ENCODE results near the gene GXYLT2.
A peak's percentile ranks its signal among the peaks of the same experiment; 100 is the strongest.

Gene GXYLT2

GRCh38 chr3:72930754-72931153 is 42.9 kb downstream of the GXYLT2 start:
- DNase-seq (ENCODE audit: insufficient read length, low spot score): no peak
- no peak for FAIRE-seq

- no peak for DNase-seq (ENCODE audit: insufficient read length, low spot score)
- FAIRE-seq: no peak
Measured at GRCh38 chr3:72932416-72932815, 44.6 kb downstream of the GXYLT2 start.

GRCh38 chr3:72938471-72939265 is 50.8 kb downstream of the GXYLT2 start:
- FAIRE-seq (peak; percentile 73), DNase-seq (ENCODE audit: insufficient read length, low spot score) (peak; percentile 64)

GRCh38 chr3:72941245-72941644 is 53.4 kb downstream of the GXYLT2 start:
- FAIRE-seq (no peak), DNase-seq (ENCODE audit: insufficient read length, low spot score) (no peak)

- DNase-seq (ENCODE audit: insufficient read length, low spot score): no peak
- no peak for FAIRE-seq
Measured at GRCh38 chr3:72942427-72942826, 54.6 kb downstream of the GXYLT2 start.

- FAIRE-seq: no peak
Measured at GRCh38 chr3:72944696-72945095, 56.9 kb downstream of the GXYLT2 start.

GRCh38 chr3:72947715-72948490 is 60.1 kb downstream of the GXYLT2 start:
- DNase-seq (ENCODE audit: insufficient read length, low spot score) (no peak), FAIRE-seq (no peak)

More at GRCh38 chr3:72944696-72945095, 56.9 kb downstream of the GXYLT2 start:
- no peak for DNase-seq (ENCODE audit: insufficient read length, low spot score)

- FAIRE-seq: no peak
- DNase-seq (ENCODE audit: insufficient read length, low spot score): no peak
Measured at GRCh38 chr3:72949016-72949415, 61.2 kb downstream of the GXYLT2 start.

GRCh38 chr3:72950372-72950771 is 62.5 kb downstream of the GXYLT2 start:
- no peak for DNase-seq (ENCODE audit: insufficient read length, low spot score)
- no peak for FAIRE-seq

- no peak for DNase-seq (ENCODE audit: insufficient read length, low spot score)
- FAIRE-seq: no peak
Measured at GRCh38 chr3:72950801-72951200, 63.0 kb downstream of the GXYLT2 start.

GRCh38 chr3:72951259-72951722 is 63.4 kb downstream of the GXYLT2 start:
- DNase-seq (ENCODE audit: insufficient read length, low spot score) (no peak), FAIRE-seq (no peak)

- no peak for FAIRE-seq
- no peak for DNase-seq (ENCODE audit: insufficient read length, low spot score)
Measured at GRCh38 chr3:72953325-72953956, 65.6 kb downstream of the GXYLT2 start.

GRCh38 chr3:72957297-72957696 is 69.5 kb downstream of the GXYLT2 start:
- no peak for FAIRE-seq

GRCh38 chr3:72959336-72959735 is 71.5 kb downstream of the GXYLT2 start:
- DNase-seq (ENCODE audit: insufficient read length, low spot score): no peak
- FAIRE-seq: no peak

More at GRCh38 chr3:72957297-72957696, 69.5 kb downstream of the GXYLT2 start:
- no peak for DNase-seq (ENCODE audit: insufficient read length, low spot score)

- FAIRE-seq (no peak), DNase-seq (ENCODE audit: insufficient read length, low spot score) (no peak)
Measured at GRCh38 chr3:72960812-72961518, 73.1 kb downstream of the GXYLT2 start.

- DNase-seq (ENCODE audit: insufficient read length, low spot score) (no peak), FAIRE-seq (no peak)
Measured at GRCh38 chr3:72961752-72962151, 73.9 kb downstream of the GXYLT2 start.

GRCh38 chr3:72962317-72962716 is 74.5 kb downstream of the GXYLT2 start:
- FAIRE-seq (no peak), DNase-seq (ENCODE audit: insufficient read length, low spot score) (no peak)

- no peak for DNase-seq (ENCODE audit: insufficient read length, low spot score)
- no peak for FAIRE-seq
Measured at GRCh38 chr3:72964633-72965032, 76.8 kb downstream of the GXYLT2 start.

- DNase-seq (ENCODE audit: insufficient read length, low spot score) (no peak), FAIRE-seq (no peak)
Measured at GRCh38 chr3:72968266-72968664, 80.4 kb downstream of the GXYLT2 start.

GRCh38 chr3:72969766-72970165 is 81.9 kb downstream of the GXYLT2 start:
- DNase-seq (ENCODE audit: insufficient read length, low spot score) (no peak), FAIRE-seq (no peak)

- no peak for DNase-seq (ENCODE audit: insufficient read length, low spot score)
- FAIRE-seq: no peak
Measured at GRCh38 chr3:72970942-72971341, 83.1 kb downstream of the GXYLT2 start.

Data from HTR-8/SVneo (cell line).